SIG-M5 treated with dmso at 0.1 percent for 504 hours (cell line): Measurements from ENCODE around the gene RDM1.

ENCODE experiments used
- DNase-seq: peaks from one replicate; lab custom pipeline; 2025; ENCODE audit not compliant: unreplicated experiment; lab: John Stamatoyannopoulos, UW

Gene RDM1

DNA sequence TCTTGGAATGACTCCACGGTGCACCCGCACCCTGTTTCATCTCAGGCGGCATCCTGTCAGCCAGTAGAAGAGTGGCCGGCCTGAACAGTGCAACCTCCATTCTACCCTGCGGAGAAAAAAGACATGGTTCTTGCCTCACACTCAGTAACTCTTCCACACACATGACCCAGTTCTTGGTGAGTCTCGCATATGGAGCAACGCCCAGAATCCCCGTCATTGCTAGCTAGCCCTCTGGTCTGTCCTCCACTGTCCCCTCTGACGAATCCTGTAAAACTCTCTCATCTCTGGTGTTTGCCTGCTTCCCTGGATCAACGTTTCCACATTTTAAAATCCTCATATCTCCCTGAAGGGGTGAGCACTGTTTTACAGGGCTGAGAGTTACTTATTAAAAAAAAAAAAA is 4.2 kb upstream of the RDM1 start:
- DNase-seq, result no peak

DNA sequence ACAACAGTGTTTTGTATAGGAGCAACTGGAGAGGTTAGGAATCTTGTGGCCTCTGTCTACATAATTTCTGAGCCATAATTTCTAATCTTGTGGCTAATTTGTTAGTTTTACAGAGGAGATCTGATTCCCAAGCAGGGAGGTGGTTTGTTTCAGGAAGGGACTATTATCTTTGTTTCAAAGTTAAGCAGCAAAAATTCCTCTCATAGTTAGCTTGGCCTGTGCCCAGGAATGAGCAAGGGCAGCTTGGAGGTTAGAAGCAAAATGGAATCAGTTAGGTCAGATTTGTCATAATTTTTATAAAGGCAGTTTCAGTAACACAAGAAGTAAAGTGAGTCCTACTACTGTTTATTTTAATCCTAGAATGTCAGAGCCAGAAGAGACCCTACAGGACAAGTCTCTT is 2.0 kb upstream of the RDM1 start:
- no peak for DNase-seq

DNA sequence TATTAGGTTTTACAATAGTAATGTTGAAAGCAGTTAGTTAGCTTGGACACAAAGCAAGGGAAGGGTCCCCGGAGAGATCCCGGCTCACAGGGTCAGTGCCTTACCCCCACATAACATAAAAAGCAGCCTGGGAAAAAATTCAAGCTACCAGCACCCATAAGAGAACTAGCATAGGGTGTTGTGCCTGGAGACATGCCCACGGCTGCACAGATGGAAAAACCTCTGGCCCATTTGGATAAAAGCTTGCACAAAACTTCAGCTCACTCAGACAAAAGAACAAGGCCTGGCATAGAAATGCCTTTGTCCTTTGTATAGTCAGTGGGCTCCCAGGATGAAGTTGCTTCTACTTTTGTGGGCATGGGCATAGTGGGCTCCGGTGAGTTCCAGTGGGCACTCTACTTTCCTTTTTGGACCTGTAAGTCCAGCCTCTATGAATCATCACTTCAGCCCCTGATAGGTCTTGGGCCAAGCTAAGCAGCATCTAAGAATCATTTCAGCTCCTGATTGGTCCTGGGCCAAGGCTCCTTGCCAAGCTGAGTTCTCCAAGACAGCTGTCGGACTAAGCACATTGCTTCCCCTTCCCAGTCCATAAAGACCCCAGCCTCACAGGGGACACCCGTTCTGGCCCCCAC is 1.3 kb upstream of the RDM1 start:
- DNase-seq, result no peak

DNA sequence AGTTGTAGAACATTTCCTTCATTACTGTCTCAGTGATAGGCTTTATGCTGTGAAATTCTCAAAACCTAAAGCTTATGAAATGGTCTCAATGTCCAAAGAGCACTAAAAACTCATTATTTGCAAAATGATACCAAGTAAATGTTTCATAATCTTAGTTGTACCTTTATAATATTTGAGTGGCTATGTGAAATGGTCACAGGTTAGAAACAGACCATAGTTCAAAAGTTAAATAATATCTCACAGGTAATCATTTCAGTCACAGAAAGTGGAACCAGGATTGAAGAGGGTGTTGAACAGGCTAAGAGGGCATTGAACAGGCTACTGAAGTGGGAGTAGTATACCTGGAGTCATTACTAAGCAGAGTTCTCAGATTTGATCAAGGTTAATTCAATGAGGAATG is 2.9 kb downstream of the RDM1 start:
- DNase-seq, result no peak

DNA sequence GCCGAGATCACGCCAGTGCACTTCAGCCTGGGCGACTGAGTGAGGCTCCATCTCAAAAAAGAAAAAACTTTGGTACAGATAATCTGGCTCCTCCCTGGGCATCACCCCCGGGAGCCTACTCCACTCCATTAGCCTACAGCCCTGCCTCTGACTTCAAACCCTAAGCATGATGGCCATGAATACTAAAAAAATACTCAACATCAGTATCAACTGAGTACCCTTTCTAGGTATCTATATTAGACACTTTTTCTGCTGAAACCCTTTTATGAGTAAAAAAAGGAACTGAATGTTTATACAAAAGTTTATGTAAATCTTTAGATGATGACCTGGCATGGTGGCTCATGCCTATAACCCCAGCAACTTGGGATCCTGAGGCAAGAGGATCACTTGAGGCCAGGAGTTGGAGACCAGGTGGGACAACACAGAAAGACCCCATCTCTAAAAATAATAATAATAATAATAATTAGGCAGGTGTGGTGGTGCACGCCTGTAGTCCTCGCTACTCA is 6.9 kb downstream of the RDM1 start:
- DNase-seq, result no peak

DNA sequence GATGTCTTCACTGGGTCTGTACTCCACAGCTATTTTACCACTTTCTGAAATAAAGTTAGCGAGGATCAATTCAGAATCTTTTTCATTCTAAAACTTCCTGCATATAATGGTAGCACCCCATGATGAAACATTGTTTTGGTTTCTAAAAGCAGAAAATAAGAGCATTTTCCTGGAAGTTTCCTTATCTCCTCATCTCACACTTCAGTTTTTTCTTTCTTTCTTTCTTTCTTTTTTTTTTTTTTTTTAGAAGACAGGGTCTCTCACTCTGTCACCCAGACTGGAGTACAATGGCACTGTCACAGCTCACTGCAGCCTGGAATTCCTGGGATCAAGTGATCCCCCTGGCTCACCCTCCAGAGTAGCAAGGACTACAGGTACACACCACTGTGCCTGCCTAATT is 10.3 kb downstream of the RDM1 start:
- no peak for DNase-seq

GRCh38 chr17:35918665-35919064 is 11.9 kb downstream of the RDM1 start:
- DNase-seq, result no peak

GRCh38 chr17:35917519-35918213 is 12.9 kb downstream of the RDM1 start:
- no peak for DNase-seq

- no peak for DNase-seq
Measured at GRCh38 chr17:35915153-35915964, 15.2 kb downstream of the RDM1 start.

DNA sequence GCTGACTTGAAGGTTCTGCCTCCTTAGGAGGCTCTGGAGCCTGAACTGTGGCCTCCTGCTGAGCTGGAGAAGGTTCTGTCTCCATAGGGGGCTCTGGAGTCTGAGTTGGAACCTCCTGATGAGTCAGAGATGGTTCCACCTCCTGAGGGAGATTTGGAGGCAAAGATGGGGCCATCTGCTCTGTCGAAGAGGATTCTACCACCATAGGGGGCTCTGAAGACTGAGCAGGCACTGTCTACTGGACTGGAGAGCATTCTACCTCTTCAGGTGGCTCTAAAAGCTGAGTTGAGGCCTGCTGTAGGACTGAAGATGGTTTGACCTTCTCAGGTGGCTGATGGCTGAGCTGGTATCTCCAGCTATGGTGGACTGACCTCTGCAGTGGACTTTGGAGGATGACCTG is 16.2 kb downstream of the RDM1 start:
- DNase-seq, result no peak

GRCh38 chr17:35913609-35914008 is 17.0 kb downstream of the RDM1 start:
- no peak for DNase-seq

DNA sequence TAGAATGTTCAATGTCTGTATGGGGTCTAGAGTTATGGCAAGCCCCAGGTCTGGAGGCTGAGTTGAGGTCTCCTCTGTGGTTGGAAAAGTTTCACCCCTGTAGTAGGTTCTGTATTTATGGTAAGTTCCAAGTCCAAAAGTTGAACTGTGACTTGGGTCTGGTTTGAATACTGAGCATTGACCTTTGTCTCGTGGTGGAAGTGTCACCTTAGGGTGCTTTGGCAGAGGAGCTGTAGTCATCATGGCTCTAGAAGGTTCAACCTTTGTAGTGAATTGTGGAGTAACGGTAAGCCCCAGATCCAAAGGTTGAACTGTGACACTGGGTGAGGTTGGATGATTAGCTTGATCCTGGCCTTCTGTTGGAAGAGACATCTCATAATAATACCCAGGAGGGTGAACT is 17.6 kb downstream of the RDM1 start:
- no peak for DNase-seq

DNA sequence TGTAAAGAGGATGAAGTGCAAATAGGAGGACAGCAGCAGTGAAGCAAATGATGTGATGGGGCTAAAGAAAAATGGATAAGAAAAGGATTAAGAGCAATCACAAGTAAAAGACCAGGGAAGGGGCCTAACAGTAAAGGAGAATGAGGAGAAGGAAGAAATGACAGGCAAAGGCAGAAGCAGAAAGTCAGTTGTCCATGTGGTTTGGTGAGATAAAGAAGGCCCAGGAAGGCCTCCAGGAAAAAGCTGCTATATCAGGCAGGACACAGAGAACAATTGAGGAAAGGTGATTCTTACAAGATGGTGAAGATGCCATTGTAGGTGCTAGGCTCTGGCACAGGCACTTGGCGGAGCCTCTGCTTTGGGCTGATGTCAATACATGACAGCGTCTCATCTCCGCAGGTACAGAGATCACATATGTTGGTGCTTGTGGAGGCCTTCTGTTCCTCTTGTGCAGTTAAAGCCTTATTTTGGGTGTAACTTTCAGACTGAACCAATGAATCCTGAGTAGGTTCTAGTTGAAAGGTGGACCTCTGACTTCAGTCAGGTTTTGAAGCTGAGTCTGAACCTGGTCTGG is 18.1 kb downstream of the RDM1 start:
- no peak for DNase-seq

- DNase-seq, result no peak
Measured at GRCh38 chr17:35909408-35909807, 21.2 kb downstream of the RDM1 start.

DNA sequence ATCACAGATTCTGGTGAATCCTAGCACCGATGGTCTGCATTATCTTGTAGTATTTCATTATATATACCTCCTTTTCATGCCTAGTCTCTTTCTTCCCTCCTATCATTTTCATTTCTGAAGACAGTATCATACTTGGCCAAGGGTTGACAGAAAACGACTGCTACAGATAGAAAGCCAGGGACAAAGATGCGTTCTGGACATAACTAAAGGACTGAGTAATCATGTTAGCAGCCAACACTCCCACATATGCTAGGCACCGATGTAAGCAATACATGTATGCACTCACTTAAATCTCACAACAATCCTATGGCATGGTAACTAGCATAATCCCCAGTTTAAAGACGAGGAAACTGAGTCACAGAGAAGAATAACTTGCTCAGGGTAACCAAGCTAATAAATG is 22.9 kb downstream of the RDM1 start:
- no peak for DNase-seq

DNA sequence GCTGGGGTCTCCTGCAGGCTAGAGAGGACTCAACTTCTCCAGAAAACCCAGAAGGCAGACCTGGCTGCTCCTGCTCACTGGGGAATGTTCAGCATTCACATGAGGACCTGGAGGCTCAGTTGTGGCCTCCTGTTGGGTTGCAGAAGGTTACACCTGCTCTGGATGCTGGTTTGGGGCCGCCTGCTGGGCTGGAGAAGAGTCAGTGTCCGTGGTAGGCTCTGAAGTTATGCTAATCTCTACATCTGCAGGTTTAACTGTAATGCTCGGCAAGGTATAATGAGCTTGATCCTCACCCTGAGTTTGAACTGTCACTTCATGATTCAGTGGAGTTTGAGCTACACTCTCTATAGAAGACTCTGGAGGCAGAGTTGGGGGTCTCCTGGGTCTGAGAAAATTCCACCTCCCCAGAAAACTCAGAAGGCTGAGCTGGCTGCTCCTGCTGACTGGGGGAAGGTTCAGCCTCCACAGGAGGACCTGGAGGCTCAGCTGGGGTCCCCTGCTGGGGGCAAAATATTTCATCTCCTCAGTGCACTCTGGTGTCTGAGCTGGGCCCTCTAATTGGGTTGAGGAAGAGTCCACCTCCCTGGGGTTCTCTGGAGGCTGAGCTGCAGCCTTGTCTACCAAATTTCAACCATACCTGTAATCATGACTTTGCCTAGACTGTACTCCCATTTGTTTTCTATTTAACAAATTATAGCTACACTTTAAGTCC is 23.5 kb downstream of the RDM1 start:
- DNase-seq, result no peak

- DNase-seq, result no peak
Measured at GRCh38 chr17:35906191-35906925, 24.2 kb downstream of the RDM1 start.

DNA sequence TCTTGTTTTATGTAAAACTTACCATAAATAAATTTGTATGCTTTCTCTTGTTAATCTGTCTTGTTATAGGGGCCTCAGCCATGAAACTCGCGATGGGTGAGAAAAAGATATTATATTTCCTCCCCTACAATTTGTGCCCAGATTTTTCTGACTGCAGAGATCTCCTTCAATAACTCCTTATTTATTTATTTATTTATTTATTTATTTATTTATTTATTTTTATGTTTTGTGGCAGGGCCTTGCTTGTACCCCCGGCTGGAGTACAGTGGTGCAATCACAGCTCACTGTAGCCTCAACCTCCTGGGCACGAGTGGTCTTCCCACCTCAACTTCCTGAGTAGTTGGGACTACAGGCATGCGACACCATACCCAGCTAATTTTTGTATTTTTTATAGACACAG is 27.1 kb downstream of the RDM1 start:
- no peak for DNase-seq

- no peak for DNase-seq
Measured at GRCh38 chr17:35901631-35902175, 28.9 kb downstream of the RDM1 start.
